MCF 10A (cell line): ENCODE data around the gene UNG. TPM values are rescaled to one million over a fixed set of nuclear protein-coding genes. Genes with fewer than 3 reads are reported as not detected.

Experiments
- BruUV-seq: library from RNA; stranded (reverse); fragments of 400-500 nt; replicated peaks from 2 replicates; lab custom pipeline; 2021; lab: Mats Ljungman, UMichigan
- CTCF ChIA-PET: fragments of 300-600 bp; sonication (Branson Sonifier 250); formaldehyde crosslinking; extraction: SDS; loops from one replicate; lab custom pipeline; 2021; ENCODE audit warnings: antibody characterized with exemption, inconsistent platforms; lab: Yijun Ruan, JAX
- POLR2A ChIA-PET: fragments of 300-600, 350-650 bp; sonication (Branson Sonifier 250); formaldehyde crosslinking; extraction: SDS; loops from one replicate; lab custom pipeline; 2020; ENCODE audit warnings: antibody characterized with exemption, inconsistent platforms; lab: Yijun Ruan, JAX
- DNase-seq: peaks from one replicate; pipeline ENCODE4 v3.0.0-alpha.2; 2018; ENCODE audit not compliant: unreplicated experiment
- H3K27ac Mint-ChIP-seq: one replicate; pipeline ENCODE4 v1.8.0; 2022; ENCODE audit warnings: mild to moderate bottlenecking, low read depth, mixed read lengths; ENCODE audit not compliant: unreplicated experiment
- H3K27me3 Mint-ChIP-seq: one replicate; pipeline ENCODE4 v1.8.0; 2022; ENCODE audit warnings: mixed read lengths; ENCODE audit not compliant: insufficient read depth, unreplicated experiment
- H3K36me3 Mint-ChIP-seq: one replicate; pipeline ENCODE4 v1.8.0; 2022; ENCODE audit warnings: mild to moderate bottlenecking, moderate library complexity, mixed read lengths; ENCODE audit not compliant: insufficient read depth, unreplicated experiment
- H3K4me1 Mint-ChIP-seq: one replicate; pipeline ENCODE4 v1.8.0; 2022; ENCODE audit warnings: mixed read lengths; ENCODE audit not compliant: insufficient read depth, unreplicated experiment
- H3K4me3 Mint-ChIP-seq: one replicate; pipeline ENCODE4 v1.8.0; 2022; ENCODE audit warnings: mild to moderate bottlenecking, moderate library complexity, mixed read lengths; ENCODE audit not compliant: unreplicated experiment
- H3K9me3 Mint-ChIP-seq: one replicate; pipeline ENCODE4 v1.8.0; 2022; ENCODE audit warnings: mixed read lengths; ENCODE audit not compliant: unreplicated experiment
- intact Hi-C: fragments of 100-400 bp; cut with micrococcal nuclease; formaldehyde crosslinking; loops from 2 replicates; pipeline ENCODE4 v1.14.1; 2022
- total RNA-seq: library from RNA; stranded (reverse); gene quantifications from 2 replicates; pipeline ENCODE4 v1.2.3, GENCODE V29; 2022
- TF ChIP-seq, protein P1 (sequence below): fragments of 200-600 bp; IDR thresholded peaks from one replicate; pipeline ENCODE4 v1.8.0; 2022; ENCODE audit warnings: antibody characterized with exemption, mild to moderate bottlenecking; ENCODE audit not compliant: unreplicated experiment

UNG gene
- total RNA-seq, 1 experiment from 2014 or later: 13.8 TPM

GRCh38 chr12:109093022-109093918 is 4.1 kb upstream of the UNG start, which contains the start of gene ALKBH2:
Gene ALKBH2, minus strand, starts transcription at chr12:109093472. Its CDS starts 686 bp downstream, at chr12:109092786.
- ChIA-PET CTCF (interaction anchor here (0.6 to 2.0 kb wide), 31 partner anchors 9 to 1929 kb away, joined by 3 to 7 read pairs (median 3); partner anchors contain the start of gene SSH1), POLR2A (interaction anchor here (0.7 to 2.6 kb wide), 16 partner anchors 8 to 578 kb away, joined by 3 to 15 read pairs (median 4); partner anchors contain the start of genes ISCU, SART3 and SSH1)
- intact Hi-C loops: loop anchor here (1.0 to 10.0 kb wide), 6 partner anchors 138 to 1101 kb away; partner anchors contain the start of gene SSH1
- TF ChIP-seq, protein P1, sequence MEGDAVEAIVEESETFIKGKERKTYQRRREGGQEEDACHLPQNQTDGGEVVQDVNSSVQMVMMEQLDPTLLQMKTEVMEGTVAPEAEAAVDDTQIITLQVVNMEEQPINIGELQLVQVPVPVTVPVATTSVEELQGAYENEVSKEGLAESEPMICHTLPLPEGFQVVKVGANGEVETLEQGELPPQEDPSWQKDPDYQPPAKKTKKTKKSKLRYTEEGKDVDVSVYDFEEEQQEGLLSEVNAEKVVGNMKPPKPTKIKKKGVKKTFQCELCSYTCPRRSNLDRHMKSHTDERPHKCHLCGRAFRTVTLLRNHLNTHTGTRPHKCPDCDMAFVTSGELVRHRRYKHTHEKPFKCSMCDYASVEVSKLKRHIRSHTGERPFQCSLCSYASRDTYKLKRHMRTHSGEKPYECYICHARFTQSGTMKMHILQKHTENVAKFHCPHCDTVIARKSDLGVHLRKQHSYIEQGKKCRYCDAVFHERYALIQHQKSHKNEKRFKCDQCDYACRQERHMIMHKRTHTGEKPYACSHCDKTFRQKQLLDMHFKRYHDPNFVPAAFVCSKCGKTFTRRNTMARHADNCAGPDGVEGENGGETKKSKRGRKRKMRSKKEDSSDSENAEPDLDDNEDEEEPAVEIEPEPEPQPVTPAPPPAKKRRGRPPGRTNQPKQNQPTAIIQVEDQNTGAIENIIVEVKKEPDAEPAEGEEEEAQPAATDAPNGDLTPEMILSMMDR: peak; percentile 88
- peak; percentile 90 for DNase-seq
- Mint-ChIP-seq H3K4me3 (peak within 1 kb of the TSS; percentile 83), H3K9me3 (no peaks in the 10 kb centered on the region), H3K4me1 (peaks cover 23% of the 10 kb centered on the region), H3K27me3 (no peaks in the 10 kb centered on the region), H3K27ac (peak within 1 kb of the TSS; percentile 85), H3K36me3 (peaks cover 41% of the 10 kb centered on the region)
- BruUV-seq: TSS peak; percentile 88

DNA sequence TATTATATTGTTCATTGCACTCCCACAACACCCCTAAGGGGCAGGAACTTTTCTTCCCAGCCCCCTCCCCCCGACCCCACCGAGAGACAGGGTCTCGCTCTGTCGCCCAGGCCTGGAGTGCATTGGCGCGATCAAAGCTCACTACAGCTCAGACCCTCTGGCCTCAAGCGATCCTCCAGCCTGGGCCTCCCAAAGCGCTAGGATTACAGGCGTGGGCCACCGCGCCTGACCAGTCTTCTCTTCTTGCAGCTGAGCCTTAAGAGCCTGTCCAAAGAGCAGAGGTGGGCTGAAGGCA is 310 bp upstream of the UNG start:
- H3K27me3 Mint-ChIP-seq: no peaks in the 10 kb centered on the region
- BruUV-seq: no TSS peak

GRCh38 chr12:109098183-109098604 is 797 bp downstream of the UNG start:
- Mint-ChIP-seq H3K9me3 (no peaks in the 10 kb centered on the region), H3K4me3 (peak overlapping the region; percentile 79), H3K27ac (peak overlapping the region; percentile 87), H3K36me3 (peaks cover 29% of the 10 kb centered on the region), H3K27me3 (no peaks in the 10 kb centered on the region), H3K4me1 (peaks cover 16% of the 10 kb centered on the region)
- ChIA-PET POLR2A (interaction anchor here (0.7 to 3.5 kb wide), 11 partner anchors 9 to 537 kb away, joined by 3 to 25 read pairs (median 4); partner anchors contain the start of genes ISCU, SART3 and USP30), CTCF (interaction anchor here (1.1 to 4.2 kb wide), 5 partner anchors 10 to 294 kb away, joined by 3 to 35 read pairs (median 6); no protein-coding TSS in a partner anchor)
- TSS peak; percentile 43 for BruUV-seq
- DNase-seq: peak; percentile 50
- TF ChIP-seq, protein P1: no peak
- intact Hi-C loops: loop anchor here (1.0 to 10.0 kb wide), 3 partner anchors 143 to 287 kb away; partner anchors contain the start of gene SSH1

More for the DNA sequence above, 310 bp upstream of the UNG start:
- peaks cover 26% of the 10 kb centered on the region for H3K4me1 Mint-ChIP-seq
- CTCF ChIA-PET: no interaction called here
- H3K9me3 Mint-ChIP-seq: no peaks in the 10 kb centered on the region
- peaks cover 29% of the 10 kb centered on the region for H3K36me3 Mint-ChIP-seq
- H3K4me3 Mint-ChIP-seq: peak overlapping the region; percentile 79
- H3K27ac Mint-ChIP-seq: no peak overlapping the region
- intact Hi-C loops: loop anchor here (10.0 kb wide), 2 partner anchors 142 to 242 kb away; partner anchors contain the start of gene SSH1
- TF ChIP-seq, protein P1: no peak
- POLR2A ChIA-PET: interaction anchor here (2.2 kb wide), 1 partner anchor 45 kb away, joined by 8 read pairs; the partner anchor contains the start of gene USP30
- no peak for DNase-seq
